SU-DHL-6 (cell line): ENCODE results near the gene STX18.

Experiments used
- H2AFZ ChIP-seq: fragments of 200-600 bp; sonication (generic); 2 replicates; pipeline ENCODE4 v1.6.1; 2014; ENCODE audit warnings: low read depth, mild to moderate bottlenecking, moderate library complexity, mixed read lengths, antibody characterized with exemption, low read length; ENCODE audit not compliant: severe bottlenecking
- H3F3A ChIP-seq: fragments of 200-600 bp; shearing (Covaris generic); 2 replicates; pipeline ENCODE4 v1.6.0; 2016; ENCODE audit warnings: antibody characterized with exemption, mild to moderate bottlenecking; ENCODE audit not compliant: insufficient read depth
- H3K27ac ChIP-seq: fragments of 200-600 bp; sonication (generic); 2 replicates; pipeline ENCODE4 v1.5.1; 2016; ENCODE audit warnings: low read depth, mild to moderate bottlenecking, low read length, moderate library complexity, mixed read lengths
- H3K27me3 ChIP-seq: fragments of 200-600 bp; sonication (generic), shearing (Covaris generic); 2 replicates; pipeline ENCODE4 v1.6.0; 2014; ENCODE audit warnings: mild to moderate bottlenecking, low read length
- H3K36me3 ChIP-seq: fragments of 200-600 bp; sonication (generic); 2 replicates; pipeline ENCODE4 v1.6.1; 2014; ENCODE audit warnings: mild to moderate bottlenecking, low read length, mixed read lengths
- H3K4me2 ChIP-seq: fragments of 300-600, 200-600 bp; shearing (Covaris generic), sonication (generic); 2 replicates; pipeline ENCODE4 v1.6.0; 2014; ENCODE audit warnings: low read length, low read depth, mild to moderate bottlenecking; ENCODE audit not compliant: poor library complexity, severe bottlenecking
- H3K4me3 ChIP-seq: fragments of 200-600 bp; sonication (generic); 2 replicates; pipeline ENCODE4 v1.5.1; 2014; ENCODE audit warnings: antibody characterized with exemption, low read length, mild to moderate bottlenecking, mixed read lengths; ENCODE audit not compliant: insufficient read depth, poor library complexity, severe bottlenecking
- H3K79me2 ChIP-seq: fragments of 200-600 bp; sonication (generic); 2 replicates; pipeline ENCODE4 v1.6.1; 2014; ENCODE audit warnings: mild to moderate bottlenecking, low read length, moderate library complexity; ENCODE audit not compliant: insufficient read depth
- H3K9ac ChIP-seq: fragments of 200-600 bp; sonication (generic); 2 replicates; pipeline ENCODE4 v1.7.0; 2014; ENCODE audit warnings: mild to moderate bottlenecking, low read length
- H3K9me2 ChIP-seq: fragments of 200-600 bp; sonication (generic); replicated peaks from 2 replicates; pipeline ENCODE4 v1.6.1; 2014; ENCODE audit warnings: low read length; ENCODE audit not compliant: insufficient read depth
- H3K9me3 ChIP-seq: fragments of 200-600 bp; sonication (generic); 2 replicates; pipeline ENCODE4 v1.6.1; 2014; ENCODE audit warnings: low read length, mixed read lengths; ENCODE audit not compliant: insufficient read depth
- H4K20me1 ChIP-seq: fragments of 200-600 bp; sonication (generic); 2 replicates; pipeline ENCODE4 v1.6.1; 2014; ENCODE audit warnings: low read depth, mild to moderate bottlenecking, antibody characterized with exemption, low read length, moderate library complexity, mixed read lengths
- EZH2phosphoT487 ChIP-seq: fragments of 200-600 bp; sonication (generic), shearing (Covaris generic); conservative IDR thresholded peaks from 2 replicates; pipeline ENCODE4 v1.6.1; 2018; ENCODE audit warnings: mild to moderate bottlenecking, antibody characterized with exemption, low read length, moderate library complexity, mixed read lengths
- TF ChIP-seq, protein P1 (sequence below): fragments of 200-600 bp; sonication (generic); IDR thresholded peaks from one replicate; pipeline ENCODE4 v1.5.1; 2017; ENCODE audit warnings: antibody characterized with exemption, mild to moderate bottlenecking, low read length, moderate library complexity; ENCODE audit not compliant: insufficient read depth, poor library complexity, severe bottlenecking

The STX18 gene

DNA sequence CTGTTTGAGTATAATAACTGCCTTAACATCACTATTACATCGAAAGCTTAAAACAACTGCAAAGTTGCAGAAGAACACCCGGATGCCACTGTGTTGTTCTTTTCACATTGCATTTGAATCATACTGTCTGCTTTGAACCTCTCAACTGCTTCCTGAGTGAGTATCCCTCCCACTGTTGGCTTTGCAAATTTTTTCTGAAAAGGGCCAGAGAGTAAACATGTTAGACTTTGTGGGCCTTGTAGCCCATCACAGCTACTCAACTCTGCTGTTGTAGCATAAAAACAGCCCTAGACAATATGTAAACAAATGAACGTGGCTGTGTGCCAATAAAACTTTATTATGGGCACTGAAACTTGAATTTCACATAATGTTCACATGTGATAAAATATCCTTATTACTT is 78.9 kb downstream of the STX18 start:
- Histone ChIP-seq H4K20me1 (no peaks in the 10 kb centered on the region), H2AFZ (no peak overlapping the region), H3K9me3 (no peaks in the 10 kb centered on the region), H3K27me3 (no peaks in the 10 kb centered on the region), H3K4me2 (no peak overlapping the region), H3K36me3 (no peaks in the 10 kb centered on the region), H3K9ac (no peak overlapping the region), H3K79me2 (no peaks in the 10 kb centered on the region), H3F3A (no peaks in the 10 kb centered on the region), H3K9me2 (no peaks in the 10 kb centered on the region), H3K4me3 (no peak overlapping the region), H3K27ac (no peak overlapping the region)
- no peak for TF ChIP-seq EZH2phosphoT487
- TF ChIP-seq, protein P1, sequence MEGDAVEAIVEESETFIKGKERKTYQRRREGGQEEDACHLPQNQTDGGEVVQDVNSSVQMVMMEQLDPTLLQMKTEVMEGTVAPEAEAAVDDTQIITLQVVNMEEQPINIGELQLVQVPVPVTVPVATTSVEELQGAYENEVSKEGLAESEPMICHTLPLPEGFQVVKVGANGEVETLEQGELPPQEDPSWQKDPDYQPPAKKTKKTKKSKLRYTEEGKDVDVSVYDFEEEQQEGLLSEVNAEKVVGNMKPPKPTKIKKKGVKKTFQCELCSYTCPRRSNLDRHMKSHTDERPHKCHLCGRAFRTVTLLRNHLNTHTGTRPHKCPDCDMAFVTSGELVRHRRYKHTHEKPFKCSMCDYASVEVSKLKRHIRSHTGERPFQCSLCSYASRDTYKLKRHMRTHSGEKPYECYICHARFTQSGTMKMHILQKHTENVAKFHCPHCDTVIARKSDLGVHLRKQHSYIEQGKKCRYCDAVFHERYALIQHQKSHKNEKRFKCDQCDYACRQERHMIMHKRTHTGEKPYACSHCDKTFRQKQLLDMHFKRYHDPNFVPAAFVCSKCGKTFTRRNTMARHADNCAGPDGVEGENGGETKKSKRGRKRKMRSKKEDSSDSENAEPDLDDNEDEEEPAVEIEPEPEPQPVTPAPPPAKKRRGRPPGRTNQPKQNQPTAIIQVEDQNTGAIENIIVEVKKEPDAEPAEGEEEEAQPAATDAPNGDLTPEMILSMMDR, result no peak

GRCh38 chr4:4461850-4462249 is 80.0 kb downstream of the STX18 start:
- TF ChIP-seq, protein P1, result no peak
- no peak for TF ChIP-seq EZH2phosphoT487
- Histone ChIP-seq H3K9me3 (no peaks in the 10 kb centered on the region), H3K27me3 (no peaks in the 10 kb centered on the region), H3K4me3 (no peak overlapping the region), H2AFZ (no peak overlapping the region), H4K20me1 (no peaks in the 10 kb centered on the region), H3F3A (no peaks in the 10 kb centered on the region), H3K9ac (no peak overlapping the region), H3K27ac (no peak overlapping the region), H3K36me3 (no peaks in the 10 kb centered on the region), H3K4me2 (no peak overlapping the region), H3K9me2 (no peaks in the 10 kb centered on the region), H3K79me2 (no peaks in the 10 kb centered on the region)

GRCh38 chr4:4461178-4461577 is 80.7 kb downstream of the STX18 start:
- Histone ChIP-seq H3K27ac (no peak overlapping the region), H2AFZ (no peak overlapping the region), H3F3A (no peaks in the 10 kb centered on the region), H3K4me2 (no peak overlapping the region), H4K20me1 (no peaks in the 10 kb centered on the region), H3K9ac (no peak overlapping the region), H3K9me3 (no peaks in the 10 kb centered on the region), H3K79me2 (no peaks in the 10 kb centered on the region), H3K9me2 (no peaks in the 10 kb centered on the region), H3K27me3 (no peaks in the 10 kb centered on the region), H3K4me3 (no peak overlapping the region), H3K36me3 (no peaks in the 10 kb centered on the region)
- no peak for TF ChIP-seq EZH2phosphoT487
- TF ChIP-seq, protein P1, result no peak

GRCh38 chr4:4460759-4461158 is 81.1 kb downstream of the STX18 start:
- Histone ChIP-seq H3K9ac (no peak overlapping the region), H3K9me3 (no peaks in the 10 kb centered on the region), H3K4me3 (no peak overlapping the region), H3K4me2 (no peak overlapping the region), H3K36me3 (no peaks in the 10 kb centered on the region), H3K79me2 (no peaks in the 10 kb centered on the region), H3K27ac (no peak overlapping the region), H3K27me3 (no peaks in the 10 kb centered on the region), H4K20me1 (no peaks in the 10 kb centered on the region), H3F3A (no peaks in the 10 kb centered on the region), H2AFZ (no peak overlapping the region), H3K9me2 (no peaks in the 10 kb centered on the region)
- TF ChIP-seq, protein P1, result no peak
- no peak for TF ChIP-seq EZH2phosphoT487
